Caco-2 (cell line): Measurements from ENCODE around the gene TM9SF4. TPM values are rescaled to one million over a fixed set of nuclear protein-coding genes. Genes with fewer than 3 reads are reported as not detected.

Experiments used
- BruUV-seq: library from RNA; stranded (reverse); fragments of 400-500 nt; replicated peaks from 2 replicates; lab custom pipeline; 2021; lab: Mats Ljungman, UMichigan
- CTCF ChIA-PET: fragments of 300-600 bp; sonication (Branson Sonifier 250); formaldehyde crosslinking; loops from one replicate; lab custom pipeline; 2022; ENCODE audit warnings: antibody characterized with exemption; lab: Charles Lee
- POLR2A ChIA-PET: fragments of 300-600 bp; sonication (Branson Sonifier 250); formaldehyde crosslinking; loops from one replicate; lab custom pipeline; 2022; ENCODE audit warnings: antibody characterized with exemption; lab: Charles Lee
- DNase-seq, 2 experiments: peaks; one replicate each; pipeline versions ENCODE4 v3.0.0 to v3.0.0-alpha.2; 2020 to 2022
- H3K27me3 ChIP-seq: replicated peaks from 2 replicates; pipeline ENCODE4 v1.6.0; 2011; ENCODE audit warnings: low read length; ENCODE audit not compliant: control insufficient read depth, insufficient read depth
- H3K36me3 ChIP-seq: 2 replicates; pipeline ENCODE4 v1.5.1; 2011; ENCODE audit warnings: low read length; ENCODE audit not compliant: control insufficient read depth, insufficient read depth
- H3K4me1 ChIP-seq: fragments of 250-450 bp; sonication (Bioruptor Pico); 2 replicates; pipeline ENCODE4 v1.5.1; 2020; ENCODE audit warnings: mild to moderate bottlenecking
- H3K4me3 ChIP-seq: 2 replicates; pipeline ENCODE4 v1.5.1; 2011; ENCODE audit warnings: low read depth, mild to moderate bottlenecking, control low read depth, low read length
- H3K9me3 ChIP-seq: fragments of 250-450 bp; sonication (Bioruptor Pico); 2 replicates; pipeline ENCODE4 v1.5.1; 2020; ENCODE audit warnings: mild to moderate bottlenecking, moderate library complexity
- H3K27ac Mint-ChIP-seq: one replicate; pipeline ENCODE4 v1.8.0; 2022; ENCODE audit warnings: mixed read lengths; ENCODE audit not compliant: unreplicated experiment
- H3K27me3 Mint-ChIP-seq: one replicate; pipeline ENCODE4 v1.8.0; 2022; ENCODE audit warnings: mixed read lengths; ENCODE audit not compliant: insufficient read depth, unreplicated experiment
- H3K36me3 Mint-ChIP-seq: one replicate; pipeline ENCODE4 v1.8.0; 2022; ENCODE audit warnings: mild to moderate bottlenecking, mixed read lengths; ENCODE audit not compliant: insufficient read depth, unreplicated experiment
- H3K4me1 Mint-ChIP-seq: one replicate; pipeline ENCODE4 v1.8.0; 2022; ENCODE audit warnings: low read depth, mixed read lengths; ENCODE audit not compliant: unreplicated experiment
- H3K4me3 Mint-ChIP-seq: one replicate; pipeline ENCODE4 v1.8.0; 2022; ENCODE audit warnings: mild to moderate bottlenecking, moderate library complexity, mixed read lengths; ENCODE audit not compliant: unreplicated experiment
- H3K9me3 Mint-ChIP-seq: one replicate; pipeline ENCODE4 v1.8.0; 2022; ENCODE audit warnings: mixed read lengths; ENCODE audit not compliant: unreplicated experiment
- CTCF ChIP-seq, 2 experiments: fragments of 200-600 bp in 1 of 2; IDR thresholded peaks; 1 replicate in 1 of 2; 2 replicates in 1 of 2; pipeline versions ENCODE4 v1.5.1 to v1.8.0; 2011 to 2022; ENCODE audit warnings: antibody characterized with exemption in 1 of 2, control low read depth in 1 of 2, inconsistent platforms in 1 of 2, low read depth in 1 of 2, low read length in 1 of 2, mild to moderate bottlenecking in 1 of 2, moderate library complexity in 1 of 2; ENCODE audit not compliant: insufficient read depth in 1 of 2, severe bottlenecking in 1 of 2, unreplicated experiment in 1 of 2
- intact Hi-C: fragments of 100-400 bp; cut with micrococcal nuclease; formaldehyde crosslinking; loops from one replicate; pipeline ENCODE4 v1.10.0; 2022; ENCODE audit not compliant: unreplicated experiment
- total RNA-seq: library from RNA; stranded (reverse); gene quantifications from 2 replicates; pipeline ENCODE4 v1.2.3, GENCODE V29; 2022

TM9SF4 gene
- total RNA-seq, 1 experiment from 2014 or later: 138 TPM

DNA sequence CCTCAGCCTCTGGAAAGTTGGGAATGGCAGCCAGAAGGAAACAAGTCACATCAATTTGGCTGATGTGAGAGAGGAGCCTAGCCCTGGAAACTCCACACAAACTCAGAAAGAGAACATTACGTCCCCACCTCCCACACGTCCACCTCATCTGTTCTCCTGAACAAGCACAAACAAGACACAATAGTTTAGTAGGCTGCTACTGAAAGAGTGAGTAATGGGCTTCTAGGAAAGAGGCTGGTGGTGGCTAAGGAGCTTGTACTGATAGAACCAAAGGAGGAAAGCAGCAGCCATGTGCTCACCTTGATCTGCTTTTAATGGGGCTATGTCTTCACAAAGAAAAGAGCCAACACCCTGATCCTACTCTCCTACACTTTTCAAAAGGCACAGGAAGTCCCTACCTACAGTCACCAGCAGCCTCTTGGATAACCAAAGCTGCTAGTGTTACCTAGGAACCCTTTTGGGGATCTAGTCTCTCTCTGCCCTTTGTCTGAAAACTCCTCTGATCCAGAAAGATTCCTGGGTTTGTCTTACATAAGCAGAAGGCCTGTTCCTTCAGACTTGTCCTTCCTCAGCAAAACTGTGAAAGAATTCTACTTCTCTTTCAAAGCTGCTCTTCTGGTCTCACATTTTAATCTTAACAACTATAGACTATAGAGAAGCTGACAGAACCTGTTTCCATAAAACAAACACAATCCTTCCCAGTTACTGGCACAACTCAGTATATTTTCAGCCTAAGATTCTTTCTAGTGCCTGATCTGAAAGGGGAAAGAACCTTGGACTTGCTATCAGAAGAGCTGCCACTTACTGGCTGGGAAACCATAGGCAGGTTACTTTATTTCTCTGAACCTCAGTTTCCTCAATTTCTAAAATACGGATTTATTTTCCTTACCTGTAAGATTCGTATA is 94.9 kb downstream of the TM9SF4 start:
- intact Hi-C loops: loop anchor here (2.0 to 5.0 kb wide), 2 partner anchors 52 to 123 kb away; no protein-coding TSS in a partner anchor
- H3K4me3 ChIP-seq: no peak overlapping the region
- POLR2A ChIA-PET: interaction anchor here (0.6 to 1.2 kb wide), 4 partner anchors 10 to 159 kb away, joined by 3 to 5 read pairs (median 4); no protein-coding TSS in a partner anchor
- H3K27ac Mint-ChIP-seq: peak overlapping the region; percentile 89
- H3K36me3 ChIP-seq: peaks cover 9% of the 10 kb centered on the region; the same call in 1 of the 2 replicates
- H3K36me3 Mint-ChIP-seq: peaks cover 86% of the 10 kb centered on the region
- CTCF ChIA-PET: no interaction called here
- no peak for DNase-seq
- no peaks in the 10 kb centered on the region for H3K9me3 Mint-ChIP-seq
- no peaks in the 10 kb centered on the region for H3K27me3 Mint-ChIP-seq
- H3K9me3 ChIP-seq: no peaks in the 10 kb centered on the region
- peaks cover 46% of the 10 kb centered on the region for H3K4me1 ChIP-seq
- H3K27me3 ChIP-seq: no peaks in the 10 kb centered on the region
- peaks cover 47% of the 10 kb centered on the region for H3K4me1 Mint-ChIP-seq
- peak overlapping the region; percentile 92 for H3K4me3 Mint-ChIP-seq
- no peak for TF ChIP-seq CTCF (IDR thresholded peaks at IDR 0.05; ENCODE audit: insufficient read depth in 1 of 2, low read depth in 1 of 2, low read length in 1 of 2, severe bottlenecking in 1 of 2, unreplicated experiment in 1 of 2)
- BruUV-seq: no TSS peak

- Mint-ChIP-seq H3K27me3 (no peaks in the 10 kb centered on the region), H3K27ac (peak overlapping the region; percentile 89), H3K9me3 (no peaks in the 10 kb centered on the region), H3K4me1 (peaks cover 55% of the 10 kb centered on the region), H3K36me3 (peaks cover 86% of the 10 kb centered on the region), H3K4me3 (peak overlapping the region; percentile 92)
- DNase-seq: no peak
- no peaks in the 10 kb centered on the region for H3K9me3 ChIP-seq
- ChIA-PET POLR2A (interaction anchor here (0.5 to 1.2 kb wide), 3 partner anchors 10 to 188 kb away, joined by 3 read pairs; no protein-coding TSS in a partner anchor), CTCF (no interaction called here)
- no peaks in the 10 kb centered on the region for H3K27me3 ChIP-seq
- no peak overlapping the region for H3K4me3 ChIP-seq
- peaks cover 9% of the 10 kb centered on the region; the same call in 1 of the 2 replicates for H3K36me3 ChIP-seq
- H3K4me1 ChIP-seq: peaks cover 46% of the 10 kb centered on the region
- intact Hi-C loops: loop anchor here (2.0 to 5.0 kb wide), 2 partner anchors 52 to 122 kb away; no protein-coding TSS in a partner anchor
- TF ChIP-seq CTCF (IDR thresholded peaks at IDR 0.05; ENCODE audit: insufficient read depth in 1 of 2, low read depth in 1 of 2, low read length in 1 of 2, severe bottlenecking in 1 of 2, unreplicated experiment in 1 of 2): no peak
- BruUV-seq: TSS peak; percentile 32
Measured at GRCh38 chr20:32205110-32205842, 95.8 kb downstream of the TM9SF4 start.
